IPS-18a (cell line): ENCODE data around the gene ZYG11B.
A peak's percentile ranks its signal among the peaks of the same experiment; 100 is the strongest.
"Not testable (repeated sequence)": the region's sequence is repeated elsewhere in the genome, so short reads cannot be mapped to it uniquely, and the experiment has no call there.

ENCODE experiments used
- H3K27ac ChIP-seq: one replicate; pipeline ENCODE4 v1.5.1; 2013; ENCODE audit warnings: low read length
- H3K27me3 ChIP-seq: one replicate; pipeline ENCODE4 v1.6.1; 2013; ENCODE audit warnings: mild to moderate bottlenecking, low read length; ENCODE audit not compliant: control insufficient read depth, insufficient read depth
- H3K36me3 ChIP-seq: one replicate; pipeline ENCODE4 v1.6.1; 2013; ENCODE audit warnings: low read depth, low read length; ENCODE audit not compliant: control insufficient read depth
- H3K4me1 ChIP-seq: one replicate; pipeline ENCODE4 v1.6.1; 2013; ENCODE audit warnings: low read depth, low read length; ENCODE audit not compliant: control insufficient read depth
- H3K4me3 ChIP-seq: one replicate; pipeline ENCODE4 v1.5.1; 2013; ENCODE audit warnings: low read length
- H3K9ac ChIP-seq: one replicate; pipeline ENCODE4 v1.6.1; 2013; ENCODE audit warnings: mild to moderate bottlenecking, low read length, moderate library complexity
- H3K9me3 ChIP-seq: one replicate; pipeline ENCODE4 v1.6.1; 2013; ENCODE audit warnings: low read depth, low read length; ENCODE audit not compliant: control insufficient read depth

Gene ZYG11B

GRCh38 chr1:52825868-52826267 lies 99.6 kb downstream of the ZYG11B start:
- no peaks in the 10 kb centered on the region for H3K9me3 ChIP-seq
- no peak overlapping the region for H3K9ac ChIP-seq
- no peaks in the 10 kb centered on the region for H3K27me3 ChIP-seq
- no peak overlapping the region for H3K27ac ChIP-seq
- no peak overlapping the region for H3K4me3 ChIP-seq
- H3K36me3 ChIP-seq, result no peaks in the 10 kb centered on the region
- H3K4me1 ChIP-seq, result no peaks in the 10 kb centered on the region

DNA sequence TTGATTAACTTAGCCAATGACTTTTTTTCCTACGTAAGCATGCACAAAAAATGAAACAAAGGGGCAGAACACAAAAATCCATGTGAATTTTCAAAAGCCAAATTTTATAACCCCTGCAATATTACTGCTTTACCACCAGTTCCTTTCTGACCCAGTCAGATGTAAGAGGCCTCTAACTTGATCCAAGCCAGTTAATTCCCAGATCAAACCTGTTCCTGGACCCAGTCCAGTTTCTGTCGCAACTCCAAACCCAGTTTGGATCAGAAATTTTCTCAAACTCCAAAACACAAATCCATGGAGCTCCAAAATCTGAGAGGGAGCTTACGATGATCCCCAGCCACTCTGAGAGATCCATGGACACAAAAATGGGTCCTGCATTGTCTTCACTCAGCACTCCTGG lies 108.5 kb downstream of the ZYG11B start:
- no peaks in the 10 kb centered on the region for H3K9me3 ChIP-seq
- no peaks in the 10 kb centered on the region for H3K36me3 ChIP-seq
- H3K27me3 ChIP-seq, result no peaks in the 10 kb centered on the region
- no peak overlapping the region for H3K4me3 ChIP-seq
- no peak overlapping the region for H3K27ac ChIP-seq
- H3K9ac ChIP-seq, result no peak overlapping the region
- H3K4me1 ChIP-seq, result peaks cover 20% of the 10 kb centered on the region

DNA sequence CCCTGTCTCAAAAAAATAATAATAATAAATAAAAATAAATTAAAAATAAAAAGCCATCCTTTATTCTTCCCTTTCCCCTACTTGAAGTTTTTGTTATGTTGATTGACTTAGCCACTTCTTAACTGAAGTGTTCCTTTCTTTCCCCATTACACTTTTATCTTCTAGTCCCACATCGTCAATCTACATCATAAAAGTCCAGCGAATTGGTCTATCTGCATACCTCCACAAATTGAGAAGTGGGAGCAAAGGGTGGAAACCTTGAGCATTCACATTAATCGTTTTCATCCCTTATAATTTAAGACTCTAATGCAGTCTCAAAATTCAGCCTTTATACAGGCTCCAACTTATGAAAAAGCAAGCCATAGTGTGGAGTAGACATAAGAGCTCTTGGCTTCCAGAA lies 109.8 kb downstream of the ZYG11B start:
- Histone ChIP-seq H3K9ac (no peak overlapping the region), H3K9me3 (no peaks in the 10 kb centered on the region), H3K27ac (no peak overlapping the region), H3K36me3 (no peaks in the 10 kb centered on the region), H3K27me3 (peaks cover 3% of the 10 kb centered on the region), H3K4me3 (no peak overlapping the region), H3K4me1 (peaks cover 20% of the 10 kb centered on the region)

- not testable (repeated sequence) for H3K27ac ChIP-seq, H3K4me3 ChIP-seq, H3K9ac ChIP-seq, H3K9me3 ChIP-seq, H3K36me3 ChIP-seq
- Histone ChIP-seq H3K27me3 (peaks cover 34% of the 10 kb centered on the region), H3K4me1 (peaks cover 15% of the 10 kb centered on the region)
Observed at GRCh38 chr1:52839175-52839574, 112.9 kb downstream of the ZYG11B start.

GRCh38 chr1:52842643-52843310 lies 116.5 kb downstream of the ZYG11B start, which contains the start of gene ZYG11A:
Gene ZYG11A (plus strand): TSS chr1:52842760. CDS start chr1:52842884, 124 bp downstream.
- Histone ChIP-seq H3K36me3 (no peaks in the 10 kb centered on the region), H3K9ac (peak within 1 kb of the TSS; percentile 36), H3K9me3 (no peaks in the 10 kb centered on the region), H3K4me3 (peak within 1 kb of the TSS; percentile 62), H3K27me3 (peaks cover 45% of the 10 kb centered on the region), H3K27ac (no peak within 1 kb of the TSS), H3K4me1 (no peaks in the 10 kb centered on the region)

DNA sequence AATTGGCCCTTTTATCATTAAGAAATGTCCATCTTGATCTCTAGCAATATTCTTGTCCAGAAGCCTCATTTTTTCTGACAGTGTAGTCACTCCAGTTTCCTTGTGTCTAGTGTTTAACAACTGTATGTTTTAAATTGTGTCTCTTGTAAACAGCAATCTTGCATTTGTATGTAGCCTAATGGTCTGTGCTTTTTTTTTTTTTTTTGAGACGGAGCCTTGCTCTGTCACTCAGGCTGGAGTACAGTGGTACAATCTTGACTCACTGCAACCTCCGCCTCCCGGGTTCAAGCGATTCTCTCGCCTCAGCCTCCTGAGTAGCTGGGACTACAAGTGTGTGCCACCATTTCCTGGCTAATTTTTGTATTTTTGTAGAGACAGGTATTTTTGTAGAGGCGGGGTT lies 118.9 kb downstream of the ZYG11B start:
- peaks cover 45% of the 10 kb centered on the region for H3K27me3 ChIP-seq
- H3K4me3 ChIP-seq, H3K27ac ChIP-seq, H3K4me1 ChIP-seq, H3K9ac ChIP-seq, H3K36me3 ChIP-seq, H3K9me3 ChIP-seq: not testable (repeated sequence)

DNA sequence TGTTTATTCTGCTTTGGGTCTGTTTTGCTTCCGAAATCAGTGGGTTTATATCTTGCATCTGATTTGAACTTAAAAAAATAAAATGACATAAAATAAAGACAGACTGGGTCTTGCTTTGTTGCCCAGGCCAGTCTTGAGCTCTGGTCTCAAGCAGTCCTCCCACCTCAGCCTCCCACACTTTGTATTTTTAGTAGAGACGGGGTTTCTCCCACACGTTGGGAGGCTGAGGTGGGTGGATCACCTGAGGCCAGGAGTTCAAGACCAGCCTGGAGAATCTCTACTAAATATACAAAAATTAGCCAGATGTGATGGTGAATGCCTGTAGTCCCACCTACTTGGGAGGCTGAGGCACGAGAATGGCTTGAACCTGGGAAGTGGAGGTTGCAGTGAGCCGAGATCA lies 122.2 kb downstream of the ZYG11B start:
- Histone ChIP-seq H3K27me3 (peaks cover 19% of the 10 kb centered on the region), H3K9me3 (no peaks in the 10 kb centered on the region), H3K9ac (no peak overlapping the region), H3K4me1 (no peaks in the 10 kb centered on the region), H3K4me3 (no peak overlapping the region), H3K27ac (no peak overlapping the region), H3K36me3 (no peaks in the 10 kb centered on the region)

- Histone ChIP-seq H3K36me3 (no peaks in the 10 kb centered on the region), H3K9me3 (no peaks in the 10 kb centered on the region), H3K27ac (no peak overlapping the region), H3K9ac (no peak overlapping the region), H3K4me3 (no peak overlapping the region), H3K27me3 (no peaks in the 10 kb centered on the region), H3K4me1 (no peaks in the 10 kb centered on the region)
Observed at GRCh38 chr1:52850951-52851350, 124.7 kb downstream of the ZYG11B start.

GRCh38 chr1:52852854-52853253 lies 126.6 kb downstream of the ZYG11B start:
- H3K4me1 ChIP-seq, result no peaks in the 10 kb centered on the region
- H3K27ac ChIP-seq, result no peak overlapping the region
- no peak overlapping the region for H3K4me3 ChIP-seq
- H3K9ac ChIP-seq, result no peak overlapping the region
- H3K9me3 ChIP-seq, result no peaks in the 10 kb centered on the region
- no peaks in the 10 kb centered on the region for H3K36me3 ChIP-seq
- no peaks in the 10 kb centered on the region for H3K27me3 ChIP-seq

GRCh38 chr1:52855584-52855983 lies 129.3 kb downstream of the ZYG11B start:
- no peaks in the 10 kb centered on the region for H3K27me3 ChIP-seq
- no peak overlapping the region for H3K9ac ChIP-seq
- H3K4me3 ChIP-seq, result no peak overlapping the region
- H3K36me3 ChIP-seq, result no peaks in the 10 kb centered on the region
- H3K27ac ChIP-seq, result no peak overlapping the region
- no peaks in the 10 kb centered on the region for H3K4me1 ChIP-seq
- no peaks in the 10 kb centered on the region for H3K9me3 ChIP-seq

GRCh38 chr1:52856026-52856425 lies 129.8 kb downstream of the ZYG11B start:
- Histone ChIP-seq H3K27me3 (no peaks in the 10 kb centered on the region), H3K9ac (no peak overlapping the region), H3K36me3 (no peaks in the 10 kb centered on the region), H3K27ac (no peak overlapping the region), H3K4me1 (no peaks in the 10 kb centered on the region), H3K4me3 (no peak overlapping the region), H3K9me3 (no peaks in the 10 kb centered on the region)

GRCh38 chr1:52857443-52857842 lies 131.2 kb downstream of the ZYG11B start:
- H3K9ac ChIP-seq, result no peak overlapping the region
- no peaks in the 10 kb centered on the region for H3K9me3 ChIP-seq

More at GRCh38 chr1:52857443-52857842, 131.2 kb downstream of the ZYG11B start:
- Histone ChIP-seq H3K27ac (no peak overlapping the region), H3K4me1 (no peaks in the 10 kb centered on the region), H3K4me3 (no peak overlapping the region), H3K27me3 (no peaks in the 10 kb centered on the region), H3K36me3 (no peaks in the 10 kb centered on the region)
